Heart right ventricle (tissue), 16 donors: Measurements from ENCODE around the gene TWF2. TPM values are rescaled to one million over a fixed set of nuclear protein-coding genes. Genes with fewer than 3 reads are reported as not detected.

Source experiments
- ATAC-seq, 8 donors: fragments of 200-7000 bp; cut with Tn5 transposase; one replicate each; pipeline ENCODE4 v1.9.1; 2020; ENCODE audit warnings: mild to moderate bottlenecking in 8 of 8, moderate library complexity in 8 of 8, moderate number of reproducible peaks in 1 of 8
- DNase-seq, 2 donors: peaks; one replicate each; pipeline ENCODE4 v3.0.0-alpha.2; 2020
- H3K27ac ChIP-seq, 10 donors: fragments of 200-600 bp; sonication (generic) in 2 of 10; one replicate each; pipeline versions ENCODE4 v1.5.0 to v1.8.0; 2020 to 2022; ENCODE audit warnings: mild to moderate bottlenecking in 3 of 10
- H3K27me3 ChIP-seq, 7 donors: fragments of 200-600 bp; one replicate each; pipeline ENCODE4 v1.8.0; 2021 to 2022; ENCODE audit warnings: mild to moderate bottlenecking in 2 of 7
- H3K36me3 ChIP-seq, 9 donors: fragments of 200-600 bp; sonication (generic) in 1 of 9; one replicate each; pipeline versions ENCODE4 v1.5.0 to v1.8.0; 2020 to 2022; ENCODE audit warnings: mild to moderate bottlenecking in 2 of 9
- H3K4me1 ChIP-seq, 9 donors: fragments of 200-600 bp; sonication (generic) in 1 of 9; one replicate each; pipeline versions ENCODE4 v1.5.0 to v1.8.0; 2020 to 2022; ENCODE audit warnings: mild to moderate bottlenecking in 4 of 9
- H3K4me3 ChIP-seq, 10 donors: fragments of 200-600 bp; sonication (generic) in 2 of 10; one replicate each; pipeline versions ENCODE4 v1.5.0 to v1.8.0; 2020 to 2022; ENCODE audit warnings: mild to moderate bottlenecking in 7 of 10, moderate library complexity in 2 of 10
- H3K9me3 ChIP-seq, 11 donors: fragments of 200-600 bp in 10 of 11; sonication (generic) in 2 of 11; one replicate each; pipeline versions ENCODE4 v1.5.0 to v1.8.0; 2013 to 2022; ENCODE audit warnings: mild to moderate bottlenecking in 2 of 11, control low read depth in 1 of 11, moderate library complexity in 1 of 11
- CTCF ChIP-seq, 9 donors: fragments of 200-600 bp; sonication (generic) in 2 of 9; IDR thresholded peaks; one replicate each; pipeline versions ENCODE4 v1.5.0 to v1.8.0; 2021 to 2022; ENCODE audit warnings: antibody characterized with exemption in 9 of 9, mild to moderate bottlenecking in 5 of 9, moderate library complexity in 1 of 9
- WGBS, 2 donors: extraction: QIAGEN DNeasy Blood & Tissue Kit; methylation state at CpG; one replicate each; pipeline ENCODE4 v1.1.7; 2013; ENCODE audit warnings: inconsistent platforms in 1 of 2; 5-methylcytosine and 5-hydroxymethylcytosine counted together
- intact Hi-C, 10 donors: fragments of 100-400 bp; cut with DNase I; formaldehyde crosslinking; loops; one replicate each; pipeline versions ENCODE4 v1.11.1 to v1.14.2; 2022
- polyA plus RNA-seq, 2 donors: library from polyadenylated mRNA; stranded (reverse); fragments of 200-250 nt; gene quantifications; one replicate each; pipeline ENCODE4 v1.2.3, GENCODE V29; 2013
- total RNA-seq, 10 donors: library from RNA; stranded (reverse); fragmentation: NEBNext Ultra II Directional in 3 of 10; extraction: Animal tissue kit (Norgen Biotek cat#: 25700) in 3 of 10; gene quantifications; one replicate each; pipeline versions ENCODE4 v1.2.1 to v1.2.4, GENCODE V29; 2021 to 2023
- donor health status: Arrhythmogenic right ventricular cardiomyopathy.
- donor health status: ischemic (EF 13 %, LVEDD 7.1; RV severe dilation, severe dysfunction).
- donor health status: healthy with polysubstance abuse.
- donor health status: DM: no; HTN: yes; CAD: no.
- donor health status: DM: no; HTN: no; CAD: no.
- donor health status: ischemic (EF 25% LVEDD 6.9; RV normal size, moderate dysfunction).
- donor health status: ischemic (EF 25% LVEDD 5.7; RV mildly dilated, moderate dysfunction).
- donor health status: healthy.
- donor health status: DM: yes; HTN: yes; CAD: no.
- donor health status: Ischemic cardiomyopathy.
- donor health status: ischemic (EF 35%, LVEDD 5.7; RV mildly dilated, moderate dysfunction).
- donor health status: nonischemic (EF 11% LVEDD 7.7; RV severe dilation, severe dysfunction).
- donor health status: DM: yes; HTN: yes; CAD: no.
- donor health status: PGD.
- donor health status: ischemic (EF 29% LVEDD 5.4; RV normal size, mild dysfunction).
- donor health status: nonischemic (EF 23%, LVEDD 6.1; RV moderate dilation, normal function).

Gene TWF2
- total and polyA plus RNA-seq, 12 donors: 44.7 to 148 (median 96.0) TPM

DNA sequence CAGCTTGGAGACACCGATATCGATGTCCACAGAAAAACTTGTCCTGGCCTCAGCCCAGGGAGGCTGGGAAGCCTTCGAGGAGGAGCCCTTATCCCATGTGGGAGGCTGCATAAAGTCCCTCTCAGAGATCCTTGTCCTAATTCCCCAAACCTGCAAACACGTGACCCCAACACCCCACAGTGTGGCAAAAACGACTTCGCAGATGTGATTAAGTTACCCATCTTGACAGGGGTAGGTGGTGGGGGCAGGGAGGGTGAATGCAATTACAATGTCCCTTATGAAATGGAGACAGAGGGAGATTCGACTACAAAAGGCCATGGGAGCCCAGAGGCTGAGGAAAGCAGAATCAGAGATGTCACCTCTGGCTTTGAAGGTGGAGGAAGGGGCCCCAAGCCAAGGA, 11.2 kb downstream of the TWF2 start:
- peaks cover 0 to 60% (median 45%) of the 10 kb centered on the region in 9 donors for H3K36me3 ChIP-seq
- no peaks in the 10 kb centered on the region for H3K9me3 ChIP-seq
- no peak for TF ChIP-seq CTCF (IDR thresholded peaks at IDR 0.05)
- intact Hi-C loops: loop anchor here in 1 of 10 donors (2.0 kb wide), 1 partner anchor 109 kb away; no protein-coding TSS in a partner anchor
- no peak overlapping the region for H3K27ac ChIP-seq
- 80 to 82% methylated on average over 7 of the region's 7 CpGs for WGBS, 2 donors
- no peak overlapping the region for H3K4me3 ChIP-seq
- no peaks in the 10 kb centered on the region for H3K27me3 ChIP-seq
- ATAC-seq: no peak
- DNase-seq: no peak
- H3K4me1 ChIP-seq: peaks cover under 1 to 26% (median 11%) of the 10 kb centered on the region in 9 donors

DNA sequence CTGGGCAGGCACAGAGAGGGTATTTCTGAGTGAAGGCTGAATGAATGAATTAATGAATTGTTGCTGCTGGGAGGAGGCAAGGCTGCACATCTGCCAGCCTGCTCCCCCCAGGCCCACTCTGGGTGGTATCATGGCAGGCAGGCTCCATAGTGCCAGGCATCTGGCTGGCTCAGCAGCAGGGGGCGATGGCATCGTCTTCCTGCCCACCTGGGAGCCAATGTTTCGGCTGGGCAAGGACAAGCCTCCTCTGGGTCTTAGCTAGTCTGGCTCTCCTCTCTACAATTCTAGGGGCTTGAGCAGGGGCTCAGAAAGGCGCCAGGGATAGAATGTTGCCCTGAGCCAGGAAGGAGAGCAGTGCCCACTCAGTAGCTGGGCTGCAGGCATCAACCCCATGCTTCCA, 11.8 kb downstream of the TWF2 start:
- peaks cover 0 to 54% (median 43%) of the 10 kb centered on the region in 9 donors for H3K36me3 ChIP-seq
- H3K9me3 ChIP-seq: no peaks in the 10 kb centered on the region
- no peak overlapping the region for H3K4me3 ChIP-seq
- peak in 1 of 9 donors; percentile 8 for TF ChIP-seq CTCF (IDR thresholded peaks at IDR 0.05)
- H3K27ac ChIP-seq: no peak overlapping the region
- 88 to 91% methylated on average over 4 of the region's 4 CpGs for WGBS, 2 donors
- no peaks in the 10 kb centered on the region for H3K27me3 ChIP-seq
- DNase-seq: no peak
- intact Hi-C loops: no loop called here
- no peak for ATAC-seq
- peaks cover 0 to 22% (median 10%) of the 10 kb centered on the region in 9 donors for H3K4me1 ChIP-seq

DNA sequence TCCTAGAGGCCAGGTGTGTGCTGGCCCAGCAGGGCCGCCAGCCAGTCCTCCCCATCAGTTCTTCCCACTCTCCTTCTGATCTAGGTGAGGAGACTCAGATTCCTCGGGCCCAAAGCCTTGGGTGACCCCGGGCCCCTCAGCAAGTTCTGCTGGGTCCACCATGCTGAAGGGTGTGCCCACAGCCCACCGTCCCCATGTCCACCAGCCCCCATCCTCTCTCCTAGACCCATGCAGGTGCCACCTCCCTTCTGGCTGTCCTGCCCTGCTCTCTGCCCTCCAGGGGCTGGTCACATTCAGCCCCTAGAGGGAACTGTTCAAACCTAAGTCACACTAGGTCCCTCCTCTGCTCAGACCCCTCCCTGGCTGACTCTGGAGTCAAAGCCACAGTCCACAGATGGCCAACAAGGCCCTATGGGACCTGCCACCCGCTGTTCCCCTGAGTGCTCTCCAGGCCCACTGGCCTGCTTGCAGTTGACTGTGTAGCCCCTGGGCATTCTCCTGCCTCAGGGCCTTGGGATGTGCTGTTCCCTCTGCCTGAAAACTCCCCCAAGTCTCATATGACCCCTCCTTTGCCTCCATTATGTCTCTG, 12.6 kb downstream of the TWF2 start:
- Histone ChIP-seq H3K36me3 (peaks cover 0 to 46% (median 37%) of the 10 kb centered on the region in 9 donors), H3K27ac (peak overlapping the region in 1 of 10 donors; percentile 20), H3K27me3 (no peaks in the 10 kb centered on the region), H3K4me1 (peaks cover 0 to 21% (median 8%) of the 10 kb centered on the region in 9 donors), H3K4me3 (no peak overlapping the region), H3K9me3 (no peaks in the 10 kb centered on the region)
- ATAC-seq: no peak
- WGBS, 2 donors: 89 to 90% methylated on average over 5 of the region's 5 CpGs
- TF ChIP-seq CTCF (IDR thresholded peaks at IDR 0.05): no peak
- DNase-seq: no peak
- intact Hi-C loops: no loop called here

DNA sequence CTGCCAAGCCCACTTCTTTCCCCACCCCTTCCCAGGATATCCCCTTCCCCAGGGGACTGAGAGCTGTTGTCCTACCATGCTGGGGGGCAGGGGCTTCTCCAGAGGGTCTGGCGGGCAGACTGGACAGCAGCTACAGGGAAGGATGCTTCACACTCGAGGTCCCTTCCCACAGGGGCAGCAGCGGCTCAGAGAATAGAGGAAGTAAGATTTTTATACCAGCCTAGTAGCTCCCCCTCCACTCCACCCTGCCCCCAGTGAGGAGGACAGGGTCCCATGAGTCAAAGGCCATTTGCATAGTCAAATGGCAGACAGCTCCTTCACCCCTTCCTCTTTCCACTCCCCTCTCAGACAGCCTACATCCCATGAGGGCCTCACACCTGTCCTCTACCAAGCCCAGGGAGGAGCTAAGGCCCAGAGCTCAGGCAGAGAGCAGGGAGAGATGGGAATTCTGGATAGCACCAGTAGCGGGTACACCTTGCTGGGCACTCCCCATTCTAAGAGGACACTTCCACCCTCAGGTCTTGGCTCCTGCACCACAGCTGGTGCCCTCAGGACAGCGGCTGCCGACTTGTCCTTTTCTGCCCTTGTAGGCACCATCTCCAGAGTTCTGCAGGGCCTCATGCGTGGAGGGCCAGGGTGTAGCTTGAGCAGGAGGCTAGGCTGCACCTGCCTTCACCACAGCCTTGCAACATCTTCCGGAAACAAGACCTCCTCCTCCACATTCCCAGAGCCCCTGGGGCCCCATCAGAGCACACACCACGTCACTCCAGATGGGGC, 13.3 kb downstream of the TWF2 start, which contains the start of gene TLR9:
TSS of gene TLR9 (minus strand) at position 194 of the 777 bp plus-strand sequence. CDS start at position 78, 116 bp downstream.
- H3K36me3 ChIP-seq: peaks cover 0 to 39% (median 30%) of the 10 kb centered on the region in 9 donors
- ATAC-seq: no peak
- H3K9me3 ChIP-seq: no peaks in the 10 kb centered on the region
- DNase-seq: no peak
- H3K4me3 ChIP-seq: no peak within 1 kb of the TSS
- no peak for TF ChIP-seq CTCF (IDR thresholded peaks at IDR 0.05)
- WGBS, 2 donors: 67 to 73% methylated on average over 9 of the region's 9 CpGs
- H3K27me3 ChIP-seq: no peaks in the 10 kb centered on the region
- H3K4me1 ChIP-seq: peaks cover 0 to 27% (median 14%) of the 10 kb centered on the region in 9 donors
- peak within 1 kb of the TSS in 1 of 10 donors; percentile 20 for H3K27ac ChIP-seq
- intact Hi-C loops: no loop called here
